Measurements from ENCODE around the gene AJM1. TPM values are rescaled to one million over a fixed set of nuclear protein-coding genes. Genes with fewer than 3 reads are reported as not detected.

Gene AJM1
- total RNA-seq, 4 donors from 2014 or later: 2.0 to 3.9 (median 3.7) TPM

DNA sequence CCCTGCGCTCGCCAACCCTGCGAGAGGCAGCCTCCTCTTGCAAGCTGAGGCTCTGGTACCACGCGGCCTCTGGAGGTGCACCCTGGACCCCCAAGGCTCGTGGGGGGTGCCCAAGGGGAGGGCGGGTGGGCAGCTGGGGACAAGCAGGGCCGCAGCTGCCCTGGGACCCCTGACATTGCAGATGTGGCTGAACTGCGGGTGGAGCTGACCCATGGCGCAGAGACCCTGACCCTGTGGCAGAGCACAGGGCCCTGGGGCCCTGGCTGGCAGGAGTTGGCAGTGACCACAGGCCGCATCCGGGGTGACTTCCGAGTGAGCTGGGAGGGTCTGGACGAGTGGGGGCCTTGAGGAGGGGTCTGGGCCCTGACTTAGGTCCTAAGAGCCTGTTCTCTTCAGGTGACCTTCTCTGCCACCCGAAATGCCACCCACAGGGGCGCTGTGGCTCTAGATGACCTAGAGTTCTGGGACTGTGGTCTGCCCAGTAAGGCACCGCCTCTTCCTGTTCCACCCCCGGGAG, 11.4 kb downstream of the AJM1 start:
- Histone ChIP-seq H3K9me3 (no peaks in the 10 kb centered on the region), H3K27me3 (no peaks in the 10 kb centered on the region), H3K4me1 (peaks cover 0 to 35% (median 11%) of the 10 kb centered on the region in 4 donors), H3K27ac (no peak overlapping the region), H3K36me3 (peaks cover 0 to 23% (median 0%) of the 10 kb centered on the region in 3 donors), H3K4me3 (no peak overlapping the region)
- WGBS, 2 donors: 75 to 82% methylated on average over 4 to 13 of the region's 18 CpGs
- no peak for DNase-seq (ENCODE audit: low spot score in 2 of 2)
- TF ChIP-seq EP300 (IDR thresholded peaks at IDR 0.05) (no peak), POLR2A (IDR thresholded peaks at IDR 0.05) (no peak)
- TF ChIP-seq, protein P1, sequence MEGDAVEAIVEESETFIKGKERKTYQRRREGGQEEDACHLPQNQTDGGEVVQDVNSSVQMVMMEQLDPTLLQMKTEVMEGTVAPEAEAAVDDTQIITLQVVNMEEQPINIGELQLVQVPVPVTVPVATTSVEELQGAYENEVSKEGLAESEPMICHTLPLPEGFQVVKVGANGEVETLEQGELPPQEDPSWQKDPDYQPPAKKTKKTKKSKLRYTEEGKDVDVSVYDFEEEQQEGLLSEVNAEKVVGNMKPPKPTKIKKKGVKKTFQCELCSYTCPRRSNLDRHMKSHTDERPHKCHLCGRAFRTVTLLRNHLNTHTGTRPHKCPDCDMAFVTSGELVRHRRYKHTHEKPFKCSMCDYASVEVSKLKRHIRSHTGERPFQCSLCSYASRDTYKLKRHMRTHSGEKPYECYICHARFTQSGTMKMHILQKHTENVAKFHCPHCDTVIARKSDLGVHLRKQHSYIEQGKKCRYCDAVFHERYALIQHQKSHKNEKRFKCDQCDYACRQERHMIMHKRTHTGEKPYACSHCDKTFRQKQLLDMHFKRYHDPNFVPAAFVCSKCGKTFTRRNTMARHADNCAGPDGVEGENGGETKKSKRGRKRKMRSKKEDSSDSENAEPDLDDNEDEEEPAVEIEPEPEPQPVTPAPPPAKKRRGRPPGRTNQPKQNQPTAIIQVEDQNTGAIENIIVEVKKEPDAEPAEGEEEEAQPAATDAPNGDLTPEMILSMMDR (IDR thresholded peaks at IDR 0.05): no peak

DNA sequence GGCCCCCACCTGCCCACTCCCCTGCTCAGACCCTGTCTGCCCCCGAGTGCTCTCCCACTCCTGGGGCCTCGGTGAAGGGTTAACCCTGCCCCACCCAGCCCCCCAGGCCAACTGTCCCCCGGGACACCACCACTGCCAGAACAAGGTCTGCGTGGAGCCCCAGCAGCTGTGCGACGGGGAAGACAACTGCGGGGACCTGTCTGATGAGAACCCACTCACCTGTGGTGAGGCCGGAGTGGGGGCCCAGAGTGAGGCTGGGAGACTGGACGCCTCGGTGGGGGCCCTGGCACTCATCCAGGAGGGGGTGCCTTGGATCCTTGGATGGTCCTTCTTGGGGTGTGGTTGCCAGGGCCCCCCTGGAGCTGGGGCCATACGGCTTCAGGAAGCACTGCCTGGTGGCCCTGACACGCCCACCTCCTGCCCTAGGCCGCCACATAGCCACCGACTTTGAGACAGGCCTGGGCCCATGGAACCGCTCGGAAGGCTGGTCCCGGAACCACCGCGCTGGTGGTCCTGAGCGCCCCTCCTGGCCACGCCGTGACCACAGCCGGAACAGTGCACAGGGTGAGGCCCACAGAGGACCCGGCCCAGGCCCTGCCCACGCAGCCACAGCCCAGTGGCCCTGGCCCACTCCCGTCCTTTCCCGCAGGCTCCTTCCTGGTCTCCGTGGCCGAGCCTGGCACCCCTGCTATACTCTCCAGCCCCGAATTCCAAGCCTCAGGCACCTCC, 12.0 kb downstream of the AJM1 start:
- H3K4me1 ChIP-seq: peaks cover 0 to 41% (median 14%) of the 10 kb centered on the region in 4 donors
- WGBS, 2 donors: 65 to 71% methylated on average over 13 to 16 of the region's 30 CpGs
- H3K27ac ChIP-seq: no peak overlapping the region
- H3K9me3 ChIP-seq: no peaks in the 10 kb centered on the region
- no peak for TF ChIP-seq EP300 (IDR thresholded peaks at IDR 0.05)
- TF ChIP-seq, protein P1 (IDR thresholded peaks at IDR 0.05): no peak
- no peak for TF ChIP-seq POLR2A (IDR thresholded peaks at IDR 0.05)
- H3K36me3 ChIP-seq: peaks cover 0 to 25% (median 0%) of the 10 kb centered on the region in 3 donors
- H3K4me3 ChIP-seq: no peak overlapping the region
- no peaks in the 10 kb centered on the region for H3K27me3 ChIP-seq
- no peak for DNase-seq (ENCODE audit: low spot score in 2 of 2)

DNA sequence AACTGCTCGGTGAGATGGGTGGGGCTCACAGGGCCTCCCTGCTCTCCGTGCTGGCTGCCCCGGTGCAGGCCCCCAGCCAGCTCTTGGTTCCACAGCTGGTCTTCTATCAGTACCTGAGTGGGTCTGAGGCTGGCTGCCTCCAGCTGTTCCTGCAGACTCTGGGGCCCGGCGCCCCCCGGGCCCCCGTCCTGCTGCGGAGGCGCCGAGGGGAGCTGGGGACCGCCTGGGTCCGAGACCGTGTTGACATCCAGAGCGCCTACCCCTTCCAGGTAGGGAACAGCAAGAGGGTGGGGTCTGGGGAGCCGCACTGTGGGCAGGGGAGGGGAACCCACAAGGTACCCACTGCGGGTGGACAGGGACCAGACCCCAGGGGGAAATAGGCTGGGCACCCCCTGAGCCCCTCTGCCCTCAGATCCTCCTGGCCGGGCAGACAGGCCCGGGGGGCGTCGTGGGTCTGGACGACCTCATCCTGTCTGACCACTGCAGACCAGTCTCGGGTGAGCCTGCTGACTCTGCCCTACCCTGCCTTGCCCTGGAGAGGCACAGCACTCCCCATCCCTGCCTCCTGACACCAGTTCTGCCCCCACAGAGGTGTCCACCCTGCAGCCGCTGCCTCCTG, 12.7 kb downstream of the AJM1 start:
- Histone ChIP-seq H3K36me3 (peaks cover 0 to 32% (median 0%) of the 10 kb centered on the region in 3 donors), H3K27me3 (no peaks in the 10 kb centered on the region), H3K4me1 (peaks cover 0 to 44% (median 14%) of the 10 kb centered on the region in 4 donors), H3K4me3 (no peak overlapping the region), H3K9me3 (no peaks in the 10 kb centered on the region), H3K27ac (no peak overlapping the region)
- no peak for DNase-seq (ENCODE audit: low spot score in 2 of 2)
- WGBS, 2 donors: 67 to 83% methylated on average over 11 to 13 of the region's 23 CpGs
- TF ChIP-seq, protein P1 (IDR thresholded peaks at IDR 0.05): no peak
- TF ChIP-seq EP300 (IDR thresholded peaks at IDR 0.05): no peak
- no peak for TF ChIP-seq POLR2A (IDR thresholded peaks at IDR 0.05)

DNA sequence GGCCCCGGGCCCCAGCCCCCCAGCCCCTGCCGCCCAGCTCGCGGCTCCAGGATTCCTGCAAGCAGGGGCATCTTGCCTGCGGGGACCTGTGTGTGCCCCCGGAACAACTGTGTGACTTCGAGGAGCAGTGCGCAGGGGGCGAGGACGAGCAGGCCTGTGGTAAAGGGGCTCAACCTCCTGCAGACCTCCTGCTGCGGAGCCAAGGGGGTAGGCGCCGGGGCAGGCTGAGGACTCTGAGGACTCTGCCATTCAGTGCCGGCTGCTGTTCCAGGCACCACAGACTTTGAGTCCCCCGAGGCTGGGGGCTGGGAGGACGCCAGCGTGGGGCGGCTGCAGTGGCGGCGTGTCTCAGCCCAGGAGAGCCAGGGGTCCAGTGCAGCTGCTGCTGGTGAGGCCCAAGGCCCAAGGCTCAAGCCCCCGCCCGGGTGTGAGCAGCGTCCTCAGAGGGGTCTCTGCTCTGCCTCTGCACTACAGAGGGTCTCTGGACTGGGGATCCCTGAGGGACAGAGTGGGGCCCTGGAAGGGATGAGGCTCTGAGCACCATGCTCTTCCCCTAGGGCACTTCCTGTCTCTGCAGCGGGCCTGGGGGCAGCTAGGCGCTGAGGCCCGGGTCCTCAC, 13.3 kb downstream of the AJM1 start:
- no peaks in the 10 kb centered on the region for H3K9me3 ChIP-seq
- no peak overlapping the region for H3K27ac ChIP-seq
- 47 to 63% methylated on average over 5 to 18 of the region's 26 CpGs for WGBS, 2 donors
- H3K4me3 ChIP-seq: no peak overlapping the region
- no peak for DNase-seq (ENCODE audit: low spot score in 2 of 2)
- no peaks in the 10 kb centered on the region for H3K27me3 ChIP-seq
- H3K4me1 ChIP-seq: peaks cover 0 to 39% (median 8%) of the 10 kb centered on the region in 4 donors
- H3K36me3 ChIP-seq: peaks cover 0 to 33% (median 0%) of the 10 kb centered on the region in 3 donors
- TF ChIP-seq, protein P1 (IDR thresholded peaks at IDR 0.05): no peak
- TF ChIP-seq POLR2A (IDR thresholded peaks at IDR 0.05) (no peak), EP300 (IDR thresholded peaks at IDR 0.05) (no peak)
